Adrenal gland (tissue), 12 donors: ENCODE measurements around the gene AKT3. TPM values are rescaled to one million over a fixed set of nuclear protein-coding genes. Genes with fewer than 3 reads are reported as not detected.

Experiments used
- DNase-seq, 7 donors: peaks; one replicate each; pipeline ENCODE4 v3.0.0-alpha.2; 2019 to 2020
- H3K27ac ChIP-seq, 5 donors: fragments of 200-600 bp; sonication (generic) in 4 of 5; 1 replicate in 3 of 5; 2 replicates in 2 of 5; pipeline versions ENCODE4 v1.5.1 to v1.8.0; 2016 to 2020; ENCODE audit warnings: mild to moderate bottlenecking in 1 of 5
- H3K27me3 ChIP-seq: fragments of 200-600 bp; 2 replicates; pipeline ENCODE4 v1.8.0; 2021
- H3K36me3 ChIP-seq, 2 donors: fragments of 200-600 bp; replicated peaks in 1 of 2; 1 replicate in 1 of 2; 2 replicates in 1 of 2; pipeline versions ENCODE4 v1.5.1 to v1.8.0; 2018 to 2022
- H3K4me1 ChIP-seq, 2 donors: fragments of 200-600 bp; replicated peaks in 1 of 2; 1 replicate in 1 of 2; 2 replicates in 1 of 2; pipeline versions ENCODE4 v1.5.1 to v1.8.0; 2018 to 2021
- H3K4me3 ChIP-seq, 4 donors: fragments of 200-600 bp; sonication (generic) in 3 of 4; one replicate each; pipeline ENCODE4 v1.5.1; 2016 to 2018
- H3K9me3 ChIP-seq, 3 donors: fragments of 200-600 bp; sonication (generic) in 1 of 3; replicated peaks in 1 of 3; 1 replicate in 2 of 3; 2 replicates in 1 of 3; pipeline versions ENCODE4 v1.5.1 to v1.8.0; 2016 to 2021
- POLR2A ChIP-seq, 2 donors: fragments of 450-650 bp; IDR thresholded peaks; one replicate each; pipeline ENCODE4 v1.6.1; 2017; ENCODE audit warnings: antibody characterized with exemption in 2 of 2, mild to moderate bottlenecking in 2 of 2, moderate library complexity in 1 of 2
- WGBS, 4 donors: extraction: QIAGEN DNeasy Blood & Tissue Kit in 2 of 4; methylation state at CpG; one replicate each; pipeline versions ENCODE4 v1.1.5 to v1.1.7; 2013 to 2017; 5-methylcytosine and 5-hydroxymethylcytosine counted together
- intact Hi-C, 2 donors: fragments of 100-400 bp; cut with DNase I; formaldehyde crosslinking; loops; one replicate each; pipeline versions ENCODE4 v1.14.1 to v1.15.0; 2022 to 2023
- polyA plus RNA-seq, 3 donors: library from polyadenylated mRNA; stranded (reverse); fragments of 200-250 nt in 2 of 3; fragments of 350-450 nt in 1 of 3; fragmentation: Illumina TruSeq in 1 of 3; extraction: RNeasy Lipid Tissue Mini Kit (QIAGEN cat#74804) in 1 of 3; gene quantifications; one replicate each; pipeline ENCODE4 v1.2.3, GENCODE V29; 2013 to 2014
- total RNA-seq, 9 donors: library from RNA; depleted of rRNA in 4 of 9; stranded (reverse); fragments of >200 nt in 4 of 9; fragments of 120-200 nt in 1 of 9; fragmentation: NEBNext Ultra II Directional in 1 of 9; extraction: Animal tissue kit (Norgen Biotek cat#: 25700) in 1 of 9; gene quantifications; one replicate each; pipeline versions ENCODE4 v1.1.0 to v1.2.4, GENCODE V29; 2013 to 2023
- TF ChIP-seq, protein P1 (sequence below), 6 experiments: fragments of 450-650 bp in 4 of 6; fragments of 200-600 bp in 2 of 6; sonication (generic) in 1 of 6; IDR thresholded peaks; 1 replicate in 5 of 6; 2 replicates in 1 of 6; pipeline versions ENCODE4 v1.5.1 to v1.8.0; 2016 to 2021; ENCODE audit warnings: antibody characterized with exemption in 6 of 6, mild to moderate bottlenecking in 2 of 6, moderate library complexity in 1 of 6
- donor health status: healthy with polysubstance abuse.
- donor health status: Bipolar disorder and iron deficiency.
- donor health status: DM: yes; HTN: yes; CAD: no.
- donor health status: DM: no; HTN: no; CAD: no.
- donor health status: DM: no; HTN: no; CAD: no.
- donor health status: DM: yes; HTN: yes; CAD: no.

AKT3 gene
- total and polyA plus RNA-seq, 12 donors, result 11.4 to 82.3 (median 32.4) TPM

DNA sequence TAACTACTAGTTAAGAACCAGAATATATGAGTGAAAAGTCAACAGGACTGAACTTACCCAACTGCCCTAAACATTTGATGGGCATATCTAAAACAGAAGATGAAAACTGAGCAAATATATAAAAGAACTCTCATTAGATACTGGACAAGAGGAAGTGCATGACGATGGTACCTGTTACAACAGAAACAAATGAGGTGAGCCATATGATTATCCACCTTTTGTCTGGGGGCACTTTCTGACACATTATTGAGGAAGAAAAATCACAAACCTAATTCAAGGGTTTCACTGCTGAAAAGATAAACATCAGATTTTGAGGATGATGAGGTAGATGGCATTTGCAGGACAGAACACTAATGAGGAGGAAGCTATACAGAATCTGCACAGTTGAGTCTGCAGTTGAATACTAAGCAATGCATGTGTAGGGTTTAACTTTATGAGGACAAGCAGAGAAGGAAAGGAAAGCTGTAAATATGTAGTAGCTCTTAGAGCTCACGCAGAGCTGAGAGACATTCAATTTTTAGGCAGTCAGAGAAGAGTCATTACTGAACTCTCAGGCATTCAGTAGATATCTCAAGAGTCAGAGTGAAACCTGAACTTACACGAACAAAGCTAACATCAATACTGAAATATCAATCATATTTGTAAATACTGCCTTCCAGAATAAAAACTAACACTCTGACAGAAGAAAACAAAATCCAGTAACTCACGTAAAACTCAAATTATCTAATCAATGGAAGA, 262.1 kb downstream of the AKT3 start:
- TF ChIP-seq, protein P1, sequence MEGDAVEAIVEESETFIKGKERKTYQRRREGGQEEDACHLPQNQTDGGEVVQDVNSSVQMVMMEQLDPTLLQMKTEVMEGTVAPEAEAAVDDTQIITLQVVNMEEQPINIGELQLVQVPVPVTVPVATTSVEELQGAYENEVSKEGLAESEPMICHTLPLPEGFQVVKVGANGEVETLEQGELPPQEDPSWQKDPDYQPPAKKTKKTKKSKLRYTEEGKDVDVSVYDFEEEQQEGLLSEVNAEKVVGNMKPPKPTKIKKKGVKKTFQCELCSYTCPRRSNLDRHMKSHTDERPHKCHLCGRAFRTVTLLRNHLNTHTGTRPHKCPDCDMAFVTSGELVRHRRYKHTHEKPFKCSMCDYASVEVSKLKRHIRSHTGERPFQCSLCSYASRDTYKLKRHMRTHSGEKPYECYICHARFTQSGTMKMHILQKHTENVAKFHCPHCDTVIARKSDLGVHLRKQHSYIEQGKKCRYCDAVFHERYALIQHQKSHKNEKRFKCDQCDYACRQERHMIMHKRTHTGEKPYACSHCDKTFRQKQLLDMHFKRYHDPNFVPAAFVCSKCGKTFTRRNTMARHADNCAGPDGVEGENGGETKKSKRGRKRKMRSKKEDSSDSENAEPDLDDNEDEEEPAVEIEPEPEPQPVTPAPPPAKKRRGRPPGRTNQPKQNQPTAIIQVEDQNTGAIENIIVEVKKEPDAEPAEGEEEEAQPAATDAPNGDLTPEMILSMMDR (IDR thresholded peaks at IDR 0.05), result no peak
- TF ChIP-seq POLR2A (IDR thresholded peaks at IDR 0.05), result no peak
- H3K9me3 ChIP-seq, result no peaks in the 10 kb centered on the region
- 86 to 96% (median 93%) methylated on average over 4 of the region's 4 CpGs for WGBS, 4 donors
- H3K4me1 ChIP-seq, result no peaks in the 10 kb centered on the region
- H3K27ac ChIP-seq, result no peak overlapping the region
- H3K27me3 ChIP-seq, result no peaks in the 10 kb centered on the region
- DNase-seq, result no peak
- no peak overlapping the region for H3K4me3 ChIP-seq
- H3K36me3 ChIP-seq, result no peaks in the 10 kb centered on the region
- intact Hi-C loops, result no loop called here

GRCh38 chr1:243587285-243587684, 262.8 kb downstream of the AKT3 start:
- WGBS, 4 donors, result 95 to 98% (median 98%) methylated on average over 12 of the region's 12 CpGs
- intact Hi-C loops, result no loop called here
- Histone ChIP-seq H3K9me3 (peaks cover 0 to under 1% (median 0%) of the 10 kb centered on the region in 3 donors), H3K4me1 (no peaks in the 10 kb centered on the region), H3K27me3 (no peaks in the 10 kb centered on the region), H3K36me3 (no peaks in the 10 kb centered on the region), H3K4me3 (no peak overlapping the region), H3K27ac (no peak overlapping the region)
- TF ChIP-seq POLR2A (IDR thresholded peaks at IDR 0.05), result no peak
- TF ChIP-seq, protein P1 (IDR thresholded peaks at IDR 0.05), result no peak
- no peak for DNase-seq

GRCh38 chr1:243585982-243586381, 264.1 kb downstream of the AKT3 start:
- Histone ChIP-seq H3K4me3 (no peak overlapping the region), H3K27me3 (no peaks in the 10 kb centered on the region), H3K4me1 (no peaks in the 10 kb centered on the region), H3K36me3 (no peaks in the 10 kb centered on the region), H3K9me3 (peaks cover 0 to 10% (median 0%) of the 10 kb centered on the region in 3 donors), H3K27ac (no peak overlapping the region)
- intact Hi-C loops, result no loop called here
- DNase-seq, result no peak
- WGBS, 4 donors, result 95 to 97% (median 95%) methylated on average over 1 of the region's 1 CpG
- TF ChIP-seq, protein P1 (IDR thresholded peaks at IDR 0.05), result no peak
- TF ChIP-seq POLR2A (IDR thresholded peaks at IDR 0.05), result no peak

DNA sequence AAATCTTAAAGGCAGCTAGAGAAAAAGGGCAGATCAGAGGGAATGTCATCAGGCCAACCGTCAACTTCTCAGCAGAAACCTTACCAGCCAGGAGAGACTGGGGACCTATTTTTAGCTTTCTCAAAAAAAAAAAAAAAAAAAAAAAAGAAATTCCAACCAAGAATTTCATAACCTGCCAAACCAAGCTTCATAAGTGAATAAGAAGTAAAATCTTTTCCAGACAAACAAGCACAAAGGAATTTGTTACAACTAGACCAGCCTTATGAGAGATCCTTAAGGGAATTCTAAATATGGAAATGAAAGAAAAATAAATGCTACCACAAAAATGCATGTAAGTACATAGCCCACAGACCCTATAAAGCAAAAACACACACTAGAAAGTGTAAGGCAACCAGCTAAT, 267.7 kb downstream of the AKT3 start:
- no peak overlapping the region for H3K27ac ChIP-seq
- H3K27me3 ChIP-seq, result no peaks in the 10 kb centered on the region
- no peak overlapping the region for H3K4me3 ChIP-seq
- no peaks in the 10 kb centered on the region for H3K4me1 ChIP-seq
- WGBS, 4 donors, result 65 to 80% (median 76%) methylated on average over 1 of the region's 1 CpG
- no peaks in the 10 kb centered on the region for H3K36me3 ChIP-seq
- intact Hi-C loops, result no loop called here
- H3K9me3 ChIP-seq, result peaks cover 0 to 10% (median 0%) of the 10 kb centered on the region in 3 donors
- TF ChIP-seq, protein P1 (IDR thresholded peaks at IDR 0.05), result no peak
- TF ChIP-seq POLR2A (IDR thresholded peaks at IDR 0.05), result no peak
- DNase-seq, result no peak
